NCI-H1105 treated with DMSO at 0.1 percent for 48 hours (cell line): ENCODE results near the gene EXOC7.

Experiments used
- DNase-seq: peaks from one replicate; lab custom pipeline; 2025; lab: John Stamatoyannopoulos, UW

The EXOC7 gene

DNA sequence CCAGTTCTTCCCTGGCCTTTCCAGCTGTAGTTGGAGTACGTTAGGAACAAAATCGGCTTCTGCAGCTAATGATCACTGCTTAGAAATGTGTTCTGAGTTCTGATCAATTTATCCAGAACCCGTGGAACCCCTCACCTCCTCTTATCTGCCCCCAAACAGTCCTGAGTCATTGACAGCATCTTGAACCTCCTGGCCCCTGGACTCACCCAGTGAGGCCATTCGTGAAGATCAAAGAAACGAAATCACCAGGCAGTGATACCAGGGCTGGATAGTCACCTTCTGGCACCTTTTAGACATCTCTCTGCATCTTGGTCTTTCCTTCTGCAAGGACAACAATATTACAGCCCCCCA lies 17.0 kb upstream of the EXOC7 start:
- DNase-seq: no peak

- no peak for DNase-seq
Measured at GRCh38 chr17:76119409-76120371, 16.1 kb upstream of the EXOC7 start.

DNA sequence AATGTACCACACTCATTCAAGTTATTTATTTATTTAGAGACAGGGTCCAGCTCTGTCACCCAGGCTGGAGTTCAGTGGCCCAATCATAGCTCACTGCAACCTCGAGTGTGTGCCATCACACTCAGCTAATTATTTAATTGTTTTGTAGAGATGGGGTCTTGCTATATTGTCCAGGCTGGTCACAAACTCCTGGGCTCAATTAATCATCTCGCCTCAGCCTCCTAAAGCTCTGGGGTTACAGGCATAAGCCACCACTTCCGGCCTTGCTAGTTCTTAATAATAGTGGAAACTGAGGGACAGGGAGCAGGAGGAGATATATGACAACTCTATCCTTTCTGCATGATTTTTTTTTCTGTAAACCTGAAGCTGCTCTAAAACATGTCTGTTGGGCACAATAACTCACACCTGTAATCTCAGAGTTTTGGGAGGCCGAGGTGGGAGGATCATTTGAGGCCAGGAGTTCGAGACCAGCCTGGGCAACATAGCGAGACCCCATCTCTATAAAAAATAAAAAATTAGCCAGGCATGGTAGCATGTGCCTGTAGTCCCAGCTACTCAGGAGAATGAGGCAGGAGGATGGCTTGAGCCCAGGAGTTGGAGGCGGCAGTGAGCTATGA lies 11.7 kb upstream of the EXOC7 start:
- no peak for DNase-seq

GRCh38 chr17:76111956-76112355 lies 8.4 kb upstream of the EXOC7 start:
- DNase-seq: no peak

GRCh38 chr17:76107509-76107908 lies 3.9 kb upstream of the EXOC7 start:
- no peak for DNase-seq

DNA sequence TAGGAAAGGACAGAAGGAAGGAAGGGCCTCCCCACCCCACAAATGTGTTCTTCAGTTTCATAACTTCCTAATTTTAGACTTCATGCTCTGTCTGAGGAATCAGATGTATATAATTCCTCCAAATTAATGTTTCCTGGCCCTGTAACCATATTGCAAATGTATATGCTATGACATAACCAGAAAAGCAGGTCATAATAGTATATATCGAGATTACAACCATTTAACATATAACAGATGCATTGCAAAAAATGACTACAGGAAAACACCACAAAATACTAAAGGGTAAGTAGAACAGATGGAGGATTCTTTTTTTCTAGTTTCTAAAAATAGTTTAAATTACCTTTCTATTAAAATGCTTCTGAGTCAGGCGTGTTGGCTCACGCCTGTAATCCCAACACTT lies 3.1 kb upstream of the EXOC7 start:
- DNase-seq: no peak

GRCh38 chr17:76104896-76105231 lies 1.3 kb upstream of the EXOC7 start:
- DNase-seq: no peak

DNA sequence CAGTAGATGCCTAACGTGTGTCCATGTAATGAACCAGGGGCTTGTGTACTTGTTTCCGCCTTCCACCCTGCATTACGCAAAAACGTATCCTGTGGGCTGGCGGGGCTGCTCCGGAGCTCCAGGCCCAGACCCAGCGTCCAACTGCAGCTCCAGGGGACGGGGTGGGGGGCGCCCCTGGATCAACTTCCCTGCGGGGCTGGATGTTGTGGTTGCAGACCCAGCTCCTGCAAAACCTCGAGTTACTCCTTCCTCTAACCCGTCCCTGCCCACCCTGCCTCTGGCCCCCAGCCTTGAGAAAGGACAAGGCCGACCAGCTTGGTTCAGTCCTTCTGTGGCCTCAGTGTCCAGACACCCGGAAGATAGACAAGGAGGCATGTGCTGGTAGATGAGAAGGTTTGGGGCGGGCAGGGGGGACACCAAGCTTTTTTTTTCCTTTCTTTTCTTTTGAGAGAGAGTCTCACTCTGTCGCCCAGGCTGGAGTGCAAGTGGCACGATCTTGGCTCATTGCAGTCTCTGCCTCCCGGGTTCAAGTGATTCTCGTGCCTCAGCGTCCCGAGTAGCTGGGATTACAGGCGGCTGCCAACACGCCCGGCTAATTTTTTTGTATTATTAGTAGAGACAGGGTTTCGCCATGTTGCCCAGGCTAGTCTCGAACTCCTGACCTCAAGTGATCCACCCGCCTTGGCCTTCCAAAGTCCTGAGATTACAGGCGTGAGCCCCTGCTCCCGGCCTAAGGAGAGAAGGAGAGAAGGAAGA lies 731 bp upstream of the EXOC7 start:
- DNase-seq: no peak

- no peak for DNase-seq
Measured at GRCh38 chr17:76102944-76103273, 678 bp downstream of the EXOC7 start.

DNA sequence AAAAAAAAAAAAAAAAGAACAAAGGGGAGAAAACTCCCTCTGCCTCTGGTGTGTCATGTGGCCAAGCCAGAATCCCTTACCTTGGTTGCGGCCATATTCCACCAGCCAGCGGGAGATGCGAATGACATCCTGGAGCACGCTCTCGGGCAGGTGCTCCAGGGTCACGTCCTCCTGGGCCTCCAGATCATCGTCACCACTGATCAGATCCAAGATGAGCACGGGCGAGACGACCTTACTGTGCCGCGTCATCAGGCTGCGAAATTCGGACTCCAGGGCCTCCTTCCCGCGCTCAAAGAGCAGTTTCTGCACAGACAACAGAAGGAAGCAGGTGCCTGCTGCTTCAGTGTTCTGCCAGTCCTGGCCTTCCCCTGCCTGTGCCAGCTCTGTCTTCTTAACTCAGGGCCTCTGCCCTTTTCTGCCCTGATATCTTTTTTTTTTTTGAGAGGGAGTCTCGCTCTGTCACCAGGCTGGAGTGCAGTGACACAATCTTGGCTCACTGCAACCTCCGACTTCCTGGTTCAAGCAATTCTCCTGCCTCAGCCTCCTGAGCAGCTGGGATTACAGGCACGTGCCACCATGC lies 5.8 kb downstream of the EXOC7 start:
- DNase-seq: no peak

GRCh38 chr17:76095943-76096342 lies 7.6 kb downstream of the EXOC7 start:
- DNase-seq: no peak

GRCh38 chr17:76094046-76094445 lies 9.5 kb downstream of the EXOC7 start:
- no peak for DNase-seq

GRCh38 chr17:76092526-76093413 lies 10.8 kb downstream of the EXOC7 start:
- DNase-seq: no peak

DNA sequence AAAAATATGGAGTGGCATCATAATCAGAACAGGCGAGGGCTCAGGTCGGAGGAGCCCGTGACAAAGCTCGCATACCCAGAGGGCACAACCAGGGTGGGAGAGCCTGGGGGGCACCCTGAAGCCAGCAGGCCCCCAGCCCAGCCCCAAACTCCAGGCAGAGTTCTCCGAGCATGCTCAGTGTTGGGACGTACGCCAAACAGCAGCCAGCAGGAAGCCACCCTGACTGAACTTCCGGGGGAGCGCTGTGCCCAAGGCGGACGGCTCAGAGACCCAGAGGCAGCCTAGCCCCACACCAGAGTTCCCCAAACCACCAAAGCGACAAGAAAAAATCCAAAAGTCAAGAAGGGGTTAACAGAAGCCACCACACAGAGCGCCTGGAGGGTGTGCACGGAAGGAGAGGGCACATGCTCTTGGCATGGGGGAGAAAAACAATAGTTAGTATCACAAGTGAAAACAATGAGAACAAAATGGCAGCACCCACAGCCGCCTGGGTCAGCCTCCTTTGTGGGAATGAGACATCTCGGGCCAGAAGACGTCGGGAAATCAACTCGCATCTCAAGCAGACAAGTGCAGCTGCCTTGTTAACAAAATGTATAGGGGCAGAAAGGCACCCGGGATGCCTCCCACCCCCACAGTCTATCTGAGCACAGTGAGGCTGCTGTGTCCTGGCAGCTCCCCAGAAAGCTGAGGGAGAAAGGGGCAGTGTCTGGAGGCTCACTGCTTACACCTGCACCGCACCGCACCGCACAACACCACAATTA lies 11.9 kb downstream of the EXOC7 start:
- no peak for DNase-seq

- DNase-seq: no peak
Measured at GRCh38 chr17:76090517-76091129, 13.0 kb downstream of the EXOC7 start.

DNA sequence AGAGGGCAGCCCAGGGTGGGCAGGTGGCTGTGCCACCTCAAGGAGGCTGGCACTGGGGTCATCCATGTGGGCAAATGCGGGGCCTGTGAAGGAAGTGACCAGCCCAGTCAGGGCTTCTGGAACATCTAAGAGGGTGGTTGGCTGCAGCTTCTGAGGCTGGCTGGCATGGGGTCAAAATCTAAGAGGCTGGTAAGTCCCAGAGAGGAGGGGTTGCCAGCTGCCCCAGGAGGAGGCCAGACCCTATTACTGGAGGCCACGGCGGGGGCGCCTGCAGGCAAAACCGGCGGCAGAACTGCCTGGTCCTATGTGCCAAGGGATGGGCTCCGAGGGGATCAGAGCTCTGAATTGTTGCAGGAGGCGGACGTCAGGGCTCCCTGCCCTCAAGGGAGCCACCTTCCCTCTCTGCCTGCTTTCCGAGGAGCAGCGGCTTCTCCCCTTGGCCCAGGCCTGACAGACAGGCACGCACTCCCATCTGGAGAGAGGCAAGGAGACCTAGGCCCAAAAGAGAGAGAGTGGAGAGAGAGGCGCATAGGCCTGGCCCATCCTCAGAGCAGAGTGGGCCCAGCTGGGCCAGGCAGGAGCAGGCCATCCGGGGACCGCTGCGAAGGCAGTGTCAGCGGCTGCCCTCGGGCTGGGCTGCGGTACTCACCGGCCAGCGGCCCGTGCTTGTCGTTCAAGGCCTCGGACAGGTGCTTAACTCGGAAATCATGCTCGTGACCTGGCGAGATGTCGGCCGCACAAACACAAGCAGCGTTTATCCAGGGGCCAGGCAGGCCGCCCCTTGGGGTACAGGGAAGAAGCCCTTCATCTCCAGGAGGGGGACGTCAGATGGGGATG lies 13.7 kb downstream of the EXOC7 start:
- no peak for DNase-seq

- DNase-seq: no peak
Measured at GRCh38 chr17:76088868-76089576, 14.6 kb downstream of the EXOC7 start.

- no peak for DNase-seq
Measured at GRCh38 chr17:76088041-76088867, 15.3 kb downstream of the EXOC7 start.
